ENCODE results near the gene CBFA2T2. TPM values are rescaled to one million over a fixed set of nuclear protein-coding genes. Genes with fewer than 3 reads are reported as not detected.

The CBFA2T2 gene
- total RNA-seq, 2 experiments from 2014 or later, result 10.2 to 10.9 TPM

DNA sequence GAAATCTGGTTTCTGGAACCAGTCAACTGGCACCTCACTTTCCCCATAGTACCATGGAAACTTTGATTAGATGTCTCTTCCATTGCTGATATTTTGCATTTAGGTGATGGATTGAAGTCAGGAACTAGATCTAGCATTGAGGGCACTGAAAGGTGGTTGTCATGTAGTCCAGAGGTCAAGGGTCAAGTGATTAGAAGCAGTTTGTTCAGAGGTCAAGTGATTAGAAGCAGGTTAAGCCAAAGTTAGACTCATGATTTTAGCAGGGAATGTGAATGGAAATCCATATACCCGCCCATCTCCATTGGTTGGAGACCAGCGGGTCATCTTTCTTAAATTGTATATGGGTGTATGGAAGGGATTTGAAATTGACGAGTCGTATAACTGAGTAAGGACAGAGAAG lies 51.2 kb downstream of the CBFA2T2 start:
- H3K9me3 Mint-ChIP-seq, result no peaks in the 10 kb centered on the region
- no peaks in the 10 kb centered on the region for H3K27me3 Mint-ChIP-seq
- DNase-seq, result no peak
- TF ChIP-seq, protein P1, sequence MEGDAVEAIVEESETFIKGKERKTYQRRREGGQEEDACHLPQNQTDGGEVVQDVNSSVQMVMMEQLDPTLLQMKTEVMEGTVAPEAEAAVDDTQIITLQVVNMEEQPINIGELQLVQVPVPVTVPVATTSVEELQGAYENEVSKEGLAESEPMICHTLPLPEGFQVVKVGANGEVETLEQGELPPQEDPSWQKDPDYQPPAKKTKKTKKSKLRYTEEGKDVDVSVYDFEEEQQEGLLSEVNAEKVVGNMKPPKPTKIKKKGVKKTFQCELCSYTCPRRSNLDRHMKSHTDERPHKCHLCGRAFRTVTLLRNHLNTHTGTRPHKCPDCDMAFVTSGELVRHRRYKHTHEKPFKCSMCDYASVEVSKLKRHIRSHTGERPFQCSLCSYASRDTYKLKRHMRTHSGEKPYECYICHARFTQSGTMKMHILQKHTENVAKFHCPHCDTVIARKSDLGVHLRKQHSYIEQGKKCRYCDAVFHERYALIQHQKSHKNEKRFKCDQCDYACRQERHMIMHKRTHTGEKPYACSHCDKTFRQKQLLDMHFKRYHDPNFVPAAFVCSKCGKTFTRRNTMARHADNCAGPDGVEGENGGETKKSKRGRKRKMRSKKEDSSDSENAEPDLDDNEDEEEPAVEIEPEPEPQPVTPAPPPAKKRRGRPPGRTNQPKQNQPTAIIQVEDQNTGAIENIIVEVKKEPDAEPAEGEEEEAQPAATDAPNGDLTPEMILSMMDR (IDR thresholded peaks at IDR 0.05), result no peak
- intact Hi-C loops (cut with micrococcal nuclease), result no loop called here
- ATAC-seq, result no peak
- ChIA-PET POLR2A (no interaction called here), CTCF (no interaction called here)
- no peak overlapping the region for H3K4me3 Mint-ChIP-seq
- peaks cover 7% of the 10 kb centered on the region for H3K36me3 Mint-ChIP-seq (ENCODE audit: low read depth)
- peaks cover 6% of the 10 kb centered on the region for H3K4me1 Mint-ChIP-seq (ENCODE audit: low read depth)
- no peak overlapping the region for H3K27ac Mint-ChIP-seq

DNA sequence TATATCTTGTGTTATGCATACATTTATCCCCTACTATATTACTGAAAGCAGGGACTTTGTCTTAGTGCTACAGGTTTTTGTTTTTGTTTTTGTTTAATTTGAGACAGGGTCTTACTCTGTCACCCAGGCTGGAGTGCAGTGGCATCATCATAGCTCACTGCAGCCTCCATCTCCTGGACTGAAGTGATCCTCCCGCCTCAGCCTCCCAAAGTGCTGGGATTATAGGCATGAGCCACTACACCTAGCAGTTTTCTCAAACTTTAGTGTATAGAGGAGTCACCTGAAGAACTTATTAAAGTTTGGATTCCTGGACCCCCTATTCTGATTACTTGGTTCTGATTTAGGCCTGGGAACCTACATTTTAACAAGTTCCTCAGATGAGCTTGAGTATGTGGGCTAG lies 51.9 kb downstream of the CBFA2T2 start:
- Mint-ChIP-seq H3K4me3 (no peak overlapping the region), H3K27ac (no peak overlapping the region), H3K36me3 (ENCODE audit: low read depth) (peaks cover 7% of the 10 kb centered on the region), H3K9me3 (no peaks in the 10 kb centered on the region), H3K27me3 (no peaks in the 10 kb centered on the region), H3K4me1 (ENCODE audit: low read depth) (peaks cover 6% of the 10 kb centered on the region)
- intact Hi-C loops (cut with micrococcal nuclease), result no loop called here
- no peak for ATAC-seq
- TF ChIP-seq, protein P1 (IDR thresholded peaks at IDR 0.05), result no peak
- ChIA-PET POLR2A (no interaction called here), CTCF (no interaction called here)
- no peak for DNase-seq

DNA sequence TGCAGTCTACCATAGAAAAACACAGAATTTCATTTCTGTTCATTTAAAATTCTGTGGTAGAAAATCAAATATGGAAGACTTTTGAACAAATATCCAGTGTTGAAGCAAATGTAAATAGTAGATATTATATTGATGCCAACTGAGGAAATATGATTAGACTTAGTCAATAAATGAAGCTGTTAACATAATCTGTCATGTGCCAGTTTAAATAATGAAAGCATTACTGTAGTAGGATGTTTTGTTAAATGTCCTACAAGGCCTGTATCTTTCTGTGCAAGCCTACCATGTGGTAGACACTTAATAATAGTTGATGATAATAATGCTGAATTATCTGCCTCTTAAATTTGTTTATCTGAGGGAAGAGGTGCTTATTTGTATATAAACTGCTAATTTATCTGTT lies 55.9 kb downstream of the CBFA2T2 start:
- no peak overlapping the region for H3K4me3 Mint-ChIP-seq
- intact Hi-C loops (cut with micrococcal nuclease), result no loop called here
- H3K27ac Mint-ChIP-seq, result no peak overlapping the region
- H3K4me1 Mint-ChIP-seq (ENCODE audit: low read depth), result peaks cover 2% of the 10 kb centered on the region
- H3K9me3 Mint-ChIP-seq, result no peaks in the 10 kb centered on the region
- H3K27me3 Mint-ChIP-seq, result no peaks in the 10 kb centered on the region
- ATAC-seq (no peak), DNase-seq (no peak)
- H3K36me3 Mint-ChIP-seq (ENCODE audit: low read depth), result peaks cover 2% of the 10 kb centered on the region
- CTCF ChIA-PET, result interaction anchor here (1.1 kb wide), 1 partner anchor 24 kb away, joined by 3 read pairs; no protein-coding TSS in a partner anchor
- POLR2A ChIA-PET, result interaction anchor here (0.6 to 0.7 kb wide), 2 partner anchors 31 to 246 kb away, joined by 4 read pairs; no protein-coding TSS in a partner anchor
- TF ChIP-seq, protein P1 (IDR thresholded peaks at IDR 0.05), result no peak

DNA sequence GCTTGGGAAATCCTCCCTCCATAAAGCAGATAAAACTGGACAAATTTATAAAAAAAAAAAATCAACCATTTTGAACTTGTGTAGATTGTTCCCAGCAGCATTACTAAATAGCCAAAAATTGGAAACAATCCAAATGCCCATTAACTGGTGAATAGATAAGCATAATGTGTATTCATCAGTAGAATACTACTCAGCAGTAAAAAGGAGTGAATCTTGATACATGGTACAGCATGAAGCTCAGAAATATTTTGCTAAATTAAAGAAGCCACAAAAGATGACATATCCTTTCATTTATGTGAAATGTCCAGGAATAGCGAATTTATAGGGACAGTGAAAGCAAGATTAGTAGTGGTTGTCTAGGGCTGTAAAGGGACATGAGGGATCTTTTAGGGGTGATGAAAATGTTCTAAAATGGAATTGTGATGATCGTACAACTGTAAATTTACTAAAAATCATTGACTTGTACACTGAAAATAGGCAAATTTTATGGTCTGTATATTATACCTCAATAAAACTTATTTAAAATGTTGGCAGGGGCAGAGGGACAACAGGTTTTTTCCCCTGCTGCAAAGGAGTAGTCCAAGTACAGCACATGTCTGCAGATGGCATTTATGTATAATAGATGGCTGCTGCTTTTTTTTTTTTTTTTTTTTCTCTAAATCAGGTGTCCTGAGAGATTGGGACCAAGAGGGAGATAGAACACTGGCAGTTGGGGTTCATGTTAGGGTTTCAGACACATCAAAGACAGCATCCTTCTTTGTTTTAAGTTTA lies 59.5 kb downstream of the CBFA2T2 start:
- Mint-ChIP-seq H3K9me3 (no peaks in the 10 kb centered on the region), H3K4me3 (no peak overlapping the region), H3K27ac (no peak overlapping the region), H3K27me3 (no peaks in the 10 kb centered on the region), H3K36me3 (ENCODE audit: low read depth) (peaks cover 5% of the 10 kb centered on the region), H3K4me1 (ENCODE audit: low read depth) (peaks cover 12% of the 10 kb centered on the region)
- ChIA-PET CTCF (no interaction called here), POLR2A (interaction anchor here (0.7 to 1.6 kb wide), 2 partner anchors 8 to 45 kb away, joined by 3 read pairs; no protein-coding TSS in a partner anchor)
- TF ChIP-seq, protein P1 (IDR thresholded peaks at IDR 0.05), result no peak
- DNase-seq (no peak), ATAC-seq (no peak)
- intact Hi-C loops (cut with micrococcal nuclease), result no loop called here

DNA sequence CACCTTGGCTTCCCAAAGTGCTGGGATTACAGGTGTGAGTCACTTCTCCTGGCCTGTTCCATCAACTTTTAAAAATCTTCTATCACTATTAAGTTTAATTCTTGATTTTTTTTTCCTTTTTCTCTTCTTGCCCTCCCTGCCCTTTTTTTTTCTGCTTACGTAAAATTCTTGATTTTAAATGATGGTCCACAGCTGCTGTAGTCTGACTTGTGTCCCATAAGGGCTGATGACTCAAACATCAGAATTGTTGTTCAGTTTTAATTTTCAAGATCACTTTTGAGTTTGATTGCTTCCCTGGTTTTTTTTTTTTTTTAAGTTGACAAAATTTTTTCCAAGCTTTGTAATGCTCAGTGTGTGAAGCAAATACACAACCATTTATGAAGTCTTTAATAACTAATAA lies 61.9 kb downstream of the CBFA2T2 start:
- DNase-seq (no peak), ATAC-seq (no peak)
- intact Hi-C loops (cut with micrococcal nuclease), result no loop called here
- no peaks in the 10 kb centered on the region for H3K9me3 Mint-ChIP-seq
- no peak overlapping the region for H3K4me3 Mint-ChIP-seq
- CTCF ChIA-PET, result interaction anchor here (2.1 kb wide), 1 partner anchor 34 kb away, joined by 5 read pairs; no protein-coding TSS in a partner anchor
- H3K4me1 Mint-ChIP-seq (ENCODE audit: low read depth), result peaks cover 21% of the 10 kb centered on the region
- POLR2A ChIA-PET, result interaction anchor here (0.9 kb wide), 1 partner anchor 62 kb away, joined by 3 read pairs; the partner anchor contains the start of gene CBFA2T2
- no peak overlapping the region for H3K27ac Mint-ChIP-seq
- TF ChIP-seq, protein P1 (IDR thresholded peaks at IDR 0.05), result no peak
- H3K27me3 Mint-ChIP-seq, result no peaks in the 10 kb centered on the region
- H3K36me3 Mint-ChIP-seq (ENCODE audit: low read depth), result peaks cover 7% of the 10 kb centered on the region
